HG02885 (cell line): ENCODE data around the gene UBE3B.

Source experiments
- ATAC-seq: cut with Tn5 transposase; IDR thresholded peaks from one replicate; pipeline ENCODE4 v1.9.1; 2021; ENCODE audit warnings: mild to moderate bottlenecking; ENCODE audit not compliant: unreplicated experiment, poor library complexity

The UBE3B gene

GRCh38 chr12:109566424-109566823 lies 89.0 kb downstream of the UBE3B start:
- no peak for ATAC-seq

DNA sequence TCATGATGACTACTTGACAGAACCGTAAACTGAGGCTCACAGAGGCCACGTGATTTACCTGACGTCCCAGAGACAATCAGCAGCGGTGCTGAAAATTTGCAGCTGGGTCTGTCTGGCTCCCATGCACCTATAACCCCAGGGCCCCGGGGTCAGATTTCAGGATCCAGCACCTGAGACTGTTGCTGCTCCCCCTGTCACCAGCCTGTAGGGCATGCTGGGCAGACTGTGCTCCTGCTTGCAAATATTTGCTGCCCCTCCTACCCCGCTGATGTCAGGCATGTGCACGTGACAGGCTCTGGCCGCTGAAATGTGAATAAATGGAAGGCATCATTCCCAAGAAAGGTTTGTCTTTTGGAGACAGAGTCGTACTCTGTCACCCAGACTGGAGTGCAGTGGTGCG lies 89.9 kb downstream of the UBE3B start:
- ATAC-seq, result no peak

GRCh38 chr12:109567967-109568366 lies 90.5 kb downstream of the UBE3B start:
- no peak for ATAC-seq

- ATAC-seq, result no peak
These were observed 91.1 kb downstream of the UBE3B start for GRCh38 chr12:109568486-109568885.

GRCh38 chr12:109571773-109572505 lies 94.5 kb downstream of the UBE3B start:
- no peak for ATAC-seq

GRCh38 chr12:109572506-109572845 lies 95.0 kb downstream of the UBE3B start:
- no peak for ATAC-seq

DNA sequence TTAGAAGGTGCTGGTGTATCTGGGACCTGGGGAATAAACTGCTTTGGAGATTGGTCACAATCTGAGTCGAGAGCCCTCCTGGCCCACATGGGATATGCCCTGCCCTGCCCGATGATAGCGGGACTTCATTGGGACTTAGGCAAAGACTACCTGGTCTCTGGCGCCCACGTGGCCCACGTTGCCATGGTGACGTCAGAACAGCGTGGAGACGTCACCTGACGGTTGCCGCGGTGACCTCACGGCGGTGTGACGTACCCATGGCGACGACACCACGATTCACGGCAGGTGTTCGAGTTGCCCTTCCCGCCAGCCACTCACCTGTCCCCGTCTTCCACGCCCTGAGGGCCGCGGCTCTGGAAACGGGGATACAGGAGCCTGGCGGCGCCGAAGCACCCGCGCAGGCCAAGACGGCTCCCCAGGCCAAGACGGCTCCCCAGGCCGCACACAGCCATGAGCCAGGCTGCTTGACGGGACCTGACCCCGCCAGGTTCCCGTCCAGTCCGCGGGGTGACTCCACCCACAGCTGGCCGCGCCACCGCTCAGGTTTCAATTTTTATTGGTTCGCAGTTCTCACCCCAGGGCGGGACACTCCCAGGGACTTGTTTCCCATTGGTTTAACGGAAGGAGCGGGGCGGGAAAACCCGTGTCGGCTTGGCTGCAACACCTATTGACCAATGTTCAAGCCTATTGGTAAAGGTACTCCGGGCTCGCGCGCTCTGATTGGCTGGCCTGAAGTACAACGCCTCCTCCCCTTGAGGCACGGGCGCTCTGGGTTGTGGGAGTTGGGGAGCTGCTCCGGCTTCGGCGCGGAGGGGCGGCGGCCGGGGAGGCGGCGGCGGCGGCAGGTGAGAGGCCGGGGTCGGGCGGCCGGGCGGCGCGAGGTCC lies 95.8 kb downstream of the UBE3B start, which contains the start of the genes MMAB and MVK:
Gene MMAB (minus strand): TSS at position 476 of the 885 bp plus-strand sequence. CDS start 24 bp downstream, at position 452.
Gene MVK (plus strand): TSS at position 766 of the 885 bp plus-strand sequence. CDS start 1,029 bp downstream, outside the sequence.
- peak; percentile 93 for ATAC-seq

GRCh38 chr12:109573914-109574244 lies 96.4 kb downstream of the UBE3B start:
- ATAC-seq, result no peak

- ATAC-seq, result no peak
These were observed 98.2 kb downstream of the UBE3B start for GRCh38 chr12:109575683-109576082.

DNA sequence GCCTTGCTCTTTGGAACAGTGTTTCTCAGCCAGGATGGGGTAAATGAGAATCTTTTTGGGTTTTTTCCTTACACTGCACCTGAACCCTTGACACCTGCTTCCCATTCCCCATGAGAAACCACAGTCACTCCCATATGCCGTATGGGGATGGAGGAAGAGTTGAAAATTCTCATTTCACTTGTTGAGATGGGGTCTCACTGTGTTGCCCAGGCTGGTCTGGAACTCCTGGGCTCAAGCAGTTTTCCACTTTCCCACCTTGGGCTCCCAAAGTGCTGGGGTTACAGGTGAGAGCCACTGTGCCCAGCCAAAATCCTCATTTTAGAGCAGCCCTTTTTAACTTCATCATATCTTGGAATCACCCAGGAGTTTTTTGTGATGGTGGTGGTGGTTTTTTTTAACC lies 99.9 kb downstream of the UBE3B start:
- ATAC-seq, result no peak

DNA sequence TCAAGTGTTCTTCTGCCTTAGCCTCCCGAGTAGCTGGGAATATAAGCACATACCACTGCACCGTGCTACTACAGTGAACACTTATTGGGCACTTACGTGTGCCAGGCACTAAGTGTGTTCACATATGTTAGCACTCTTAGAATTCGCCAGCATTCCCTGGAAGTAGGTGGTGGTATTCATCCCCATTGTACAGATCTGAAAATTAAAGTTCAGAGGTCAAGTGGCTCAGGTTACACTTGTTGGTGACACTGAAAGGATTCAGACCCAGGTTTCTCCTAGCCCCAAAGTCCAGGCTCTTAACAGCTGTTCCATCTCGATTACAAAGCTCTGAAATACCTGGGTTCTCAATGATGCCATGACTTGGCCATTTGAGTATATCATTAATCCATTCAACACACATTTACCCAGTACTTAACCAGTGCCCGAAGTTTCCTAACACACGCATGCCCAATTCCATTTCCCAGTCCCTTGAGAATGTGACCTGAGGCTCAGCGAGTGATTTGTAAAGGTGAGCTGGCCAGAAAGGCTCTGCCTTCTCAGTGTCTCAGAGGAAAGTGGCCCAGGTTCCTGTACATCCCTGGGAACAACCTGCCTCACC lies 101.0 kb downstream of the UBE3B start:
- no peak for ATAC-seq

DNA sequence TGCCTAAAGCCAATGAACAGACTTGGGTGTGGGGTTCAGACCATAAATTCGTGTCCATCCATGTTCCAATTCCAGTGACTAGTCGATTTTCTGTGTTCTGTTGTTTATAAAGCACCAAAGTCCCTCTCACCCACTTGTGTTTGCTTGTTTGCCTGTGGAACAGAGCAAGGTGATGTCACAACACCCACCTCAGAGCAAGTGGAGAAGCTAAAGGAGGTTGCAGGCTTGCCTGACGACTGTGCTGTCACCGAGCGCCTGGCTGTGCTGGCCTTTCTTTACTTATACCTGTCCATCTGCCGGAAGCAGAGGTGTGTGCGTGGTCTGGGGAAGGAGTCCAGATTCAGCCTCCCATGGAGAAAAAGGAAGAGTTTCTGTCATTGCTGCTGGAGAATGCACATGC lies 102.2 kb downstream of the UBE3B start:
- no peak for ATAC-seq

DNA sequence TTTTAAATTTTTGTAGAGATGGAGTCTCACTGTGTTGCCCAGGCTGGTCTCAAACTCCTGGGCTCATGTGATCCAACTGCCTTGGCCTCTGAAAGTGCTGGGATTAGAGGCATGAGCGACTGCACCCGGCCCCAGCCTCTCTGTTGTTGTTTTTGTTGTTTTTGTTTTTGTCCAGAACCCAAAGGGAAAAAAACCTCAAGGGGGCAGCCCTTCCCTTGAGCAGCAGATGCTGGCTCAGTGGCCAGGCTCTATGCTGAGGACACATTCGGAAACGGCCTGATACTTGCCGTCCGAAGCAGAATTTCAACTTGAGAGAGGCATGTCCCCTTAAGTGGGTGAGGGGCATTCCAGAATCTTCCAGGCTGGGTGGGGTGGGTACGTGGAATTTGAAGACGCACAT lies 102.8 kb downstream of the UBE3B start:
- no peak for ATAC-seq

GRCh38 chr12:109580684-109581333 lies 103.4 kb downstream of the UBE3B start:
- ATAC-seq, result no peak

DNA sequence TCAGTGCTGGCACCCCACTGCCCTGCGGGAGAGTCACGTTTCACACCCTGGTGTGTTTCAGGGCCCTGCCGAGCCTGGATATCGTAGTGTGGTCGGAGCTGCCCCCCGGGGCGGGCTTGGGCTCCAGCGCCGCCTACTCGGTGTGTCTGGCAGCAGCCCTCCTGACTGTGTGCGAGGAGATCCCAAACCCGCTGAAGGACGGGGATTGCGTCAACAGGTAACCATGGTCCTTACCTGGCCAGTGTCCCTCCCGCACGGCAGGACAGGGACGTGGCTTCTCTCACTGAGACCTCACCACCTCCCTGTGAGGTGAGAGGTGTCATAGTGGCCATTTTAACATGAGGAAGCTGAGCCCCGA lies 103.9 kb downstream of the UBE3B start:
- no peak for ATAC-seq

- no peak for ATAC-seq
These were observed 104.4 kb downstream of the UBE3B start for GRCh38 chr12:109581856-109582255.

- no peak for ATAC-seq
These were observed 105.2 kb downstream of the UBE3B start for GRCh38 chr12:109582636-109583035.

GRCh38 chr12:109583733-109584132 lies 106.3 kb downstream of the UBE3B start:
- no peak for ATAC-seq
